Measurements from ENCODE around the gene SORCS3. TPM values are rescaled to one million over a fixed set of nuclear protein-coding genes. Genes with fewer than 3 reads are reported as not detected.

The SORCS3 gene
- total and polyA plus RNA-seq, 10 of the 15 experiments (the other 5 are each of a cell fraction or from before 2014, with no cell fraction given), result 0.01 to 0.04 (median 0.02) TPM; not detected in 7

- no peak for TF ChIP-seq BCL3 (IDR thresholded peaks at IDR 0.05; ENCODE audit: borderline replicate concordance, insufficient read depth, low read depth, low read length, poor library complexity, severe bottlenecking)
- TF ChIP-seq CREB1 (IDR thresholded peaks at IDR 0.05; ENCODE audit: low read depth), result no peak
- no peak for TF ChIP-seq SRF (IDR thresholded peaks at IDR 0.05; ENCODE audit: low read depth in 2 of 2, low read length in 2 of 2)
- no peak for TF ChIP-seq EED (IDR thresholded peaks at IDR 0.05; ENCODE audit: low read depth)
- TF ChIP-seq ZNF217 (IDR thresholded peaks at IDR 0.05), result no peak
- TF ChIP-seq PBX3 (IDR thresholded peaks at IDR 0.05; ENCODE audit: insufficient replicate concordance, low read depth, low read length), result no peak
- no peak for TF ChIP-seq HDAC2 (IDR thresholded peaks at IDR 0.05)
Observed at GRCh38 chr10:104795411-104795810, 154.3 kb downstream of the SORCS3 start (continued).

- SMC1A ChIA-PET (ENCODE audit: uncharacterized antibody, unreplicated experiment), result interaction anchor here (0.6 to 0.7 kb wide), 2 partner anchors 228 to 255 kb away, joined by 3 read pairs; no protein-coding TSS in a partner anchor
Observed at GRCh38 chr10:104796823-104797222, 155.7 kb downstream of the SORCS3 start.

More at GRCh38 chr10:104796823-104797222, 155.7 kb downstream of the SORCS3 start:
- intact Hi-C loops (cut with micrococcal nuclease; ENCODE audit: unreplicated experiment) (no loop called here), in situ Hi-C loops (cut with MboI) (no loop called here)
- Histone ChIP-seq H3K4me2 (ENCODE audit: control insufficient read depth, insufficient read depth) (no peak overlapping the region), H3K36me3 (ENCODE audit: control insufficient read depth in 2 of 2, insufficient read depth in 2 of 2, low read length in 1 of 2) (no peaks in the 10 kb centered on the region), H2AFZ (ENCODE audit: control insufficient read depth, low read depth, low read length) (no peak overlapping the region), H3K27me3 (replicated peaks in 1 of 2; ENCODE audit: control insufficient read depth in 2 of 2, insufficient read depth in 2 of 2, low read length in 1 of 2) (no peaks in the 10 kb centered on the region), H3K4me1 (ENCODE audit: control insufficient read depth, insufficient read depth, low read length) (no peaks in the 10 kb centered on the region), H3K9me3 (replicated peaks; ENCODE audit: control insufficient read depth, insufficient read depth, low read length) (no peaks in the 10 kb centered on the region), H3K79me2 (ENCODE audit: control insufficient read depth, insufficient read depth, low read length) (no peaks in the 10 kb centered on the region), H3K4me3 (no peak overlapping the region), H3K9ac (ENCODE audit: control insufficient read depth, insufficient read depth, low read length) (no peak overlapping the region), H4K20me1 (ENCODE audit: control insufficient read depth, insufficient read depth) (no peaks in the 10 kb centered on the region), H3K27ac (ENCODE audit: control insufficient read depth, insufficient read depth) (no peak overlapping the region)
- no peak for FAIRE-seq
- TF ChIP-seq BRCA1 (IDR thresholded peaks at IDR 0.05; ENCODE audit: low read depth, low read length) (no peak), KLF5 (IDR thresholded peaks at IDR 0.05; ENCODE audit: partially characterized antibody) (no peak), USF1 (IDR thresholded peaks at IDR 0.05; ENCODE audit: borderline replicate concordance, extremely low read length, insufficient read depth, low read depth, low read length) (no peak), RFX5 (IDR thresholded peaks at IDR 0.05; ENCODE audit: low read depth, low read length) (no peak)
- POLR2A ChIA-PET, result no interaction called here
- no peak for DNase-seq (ENCODE audit: low read depth, low spot score)
- RAD21 ChIA-PET (ENCODE audit: unreplicated experiment), result no interaction called here
- WGBS (ENCODE audit: insufficient coverage, insufficient replicate concordance, low lambda C conversion rate, missing lambda C conversion rate), result 48% methylated on average over 2 of the region's 2 CpGs
- BruUV-seq (replicated peaks), result no TSS peak
- CTCF ChIA-PET, result no interaction called here
- no peak for ATAC-seq

All from GM12878 (cell line).